H9 (cell line): ENCODE results near the gene KRTAP1-5. TPM values are rescaled to one million over a fixed set of nuclear protein-coding genes. Genes with fewer than 3 reads are reported as not detected.
"Not testable (repeated sequence)": the region's sequence is repeated elsewhere in the genome, so short reads cannot be mapped to it uniquely, and the experiment has no call there.

Source experiments
- DNase-seq: peaks from one replicate; pipeline ENCODE4 v3.0.0-alpha.2; 2017
- H2AFZ ChIP-seq: one replicate; pipeline ENCODE4 v1.6.1; 2013; ENCODE audit warnings: mild to moderate bottlenecking, low read length, control low read depth, moderate library complexity
- H2AK5ac ChIP-seq: 2 replicates; pipeline ENCODE4 v1.6.1; 2013; ENCODE audit warnings: low read length, control low read depth, mixed read lengths; ENCODE audit not compliant: insufficient read length
- H2BK120ac ChIP-seq: one replicate; pipeline ENCODE4 v1.6.1; 2013; ENCODE audit warnings: low read depth, mild to moderate bottlenecking, low read length, control low read depth, inconsistent platforms; ENCODE audit not compliant: poor library complexity, severe bottlenecking
- H2BK12ac ChIP-seq: 2 replicates; pipeline ENCODE4 v1.6.1; 2013; ENCODE audit warnings: low read length, control low read depth, mixed read lengths, low read depth; ENCODE audit not compliant: insufficient read length
- H2BK15ac ChIP-seq: 2 replicates; pipeline ENCODE4 v1.6.1; 2013; ENCODE audit warnings: low read depth, low read length, control low read depth
- H2BK20ac ChIP-seq: one replicate; pipeline ENCODE4 v1.6.1; 2013; ENCODE audit warnings: low read depth, mild to moderate bottlenecking, low read length, control low read depth, inconsistent platforms; ENCODE audit not compliant: poor library complexity, severe bottlenecking
- H2BK5ac ChIP-seq: 2 replicates; pipeline ENCODE4 v1.6.1; 2013; ENCODE audit warnings: low read length, control low read depth, mixed read lengths; ENCODE audit not compliant: insufficient read length
- H3K14ac ChIP-seq: 2 replicates; pipeline ENCODE4 v1.6.1; 2013; ENCODE audit warnings: low read length, control low read depth; ENCODE audit not compliant: insufficient read depth
- H3K18ac ChIP-seq: 2 replicates; pipeline ENCODE4 v1.6.1; 2013; ENCODE audit warnings: low read depth, mild to moderate bottlenecking, mixed read lengths, low read length, control low read depth; ENCODE audit not compliant: insufficient read length
- H3K23ac ChIP-seq: 2 replicates; pipeline ENCODE4 v1.6.1; 2013; ENCODE audit warnings: low read length, control low read depth, mixed read lengths, low read depth; ENCODE audit not compliant: insufficient read length
- H3K23me2 ChIP-seq: 2 replicates; pipeline ENCODE4 v1.6.1; 2013; ENCODE audit warnings: low read depth, mild to moderate bottlenecking, mixed read lengths, low read length, control low read depth; ENCODE audit not compliant: insufficient read length, poor library complexity, severe bottlenecking
- H3K27ac ChIP-seq: 2 replicates; pipeline ENCODE4 v1.5.1; 2013; ENCODE audit warnings: low read length, control low read depth, mixed read lengths, low read depth; ENCODE audit not compliant: insufficient read length
- H3K27me3 ChIP-seq: 2 replicates; pipeline ENCODE4 v1.6.1; 2013; ENCODE audit warnings: low read length, control low read depth, inconsistent platforms; ENCODE audit not compliant: insufficient read depth
- H3K4ac ChIP-seq: 2 replicates; pipeline ENCODE4 v1.6.1; 2013; ENCODE audit warnings: low read depth, mild to moderate bottlenecking, control low read depth, inconsistent platforms, low read length, moderate library complexity
- H3K4me1 ChIP-seq: 2 replicates; pipeline ENCODE4 v1.6.1; 2013; ENCODE audit warnings: low read length, control low read depth, inconsistent platforms; ENCODE audit not compliant: insufficient read depth
- H3K4me2 ChIP-seq: 2 replicates; pipeline ENCODE4 v1.6.1; 2013; ENCODE audit warnings: low read length, control low read depth, mixed read lengths; ENCODE audit not compliant: insufficient read length, insufficient read depth
- H3K56ac ChIP-seq: 2 replicates; pipeline ENCODE4 v1.6.1; 2013; ENCODE audit warnings: low read depth, mild to moderate bottlenecking, mixed read lengths, low read length, control low read depth; ENCODE audit not compliant: insufficient read length
- H3K79me1 ChIP-seq: 2 replicates; pipeline ENCODE4 v1.6.1; 2013; ENCODE audit warnings: low read depth, mild to moderate bottlenecking, moderate library complexity, low read length, control low read depth, inconsistent platforms; ENCODE audit not compliant: insufficient read depth, poor library complexity, severe bottlenecking
- H3K79me2 ChIP-seq: 2 replicates; pipeline ENCODE4 v1.6.1; 2013; ENCODE audit warnings: low read length, control low read depth, inconsistent platforms; ENCODE audit not compliant: insufficient read depth
- H3K9ac ChIP-seq: 2 replicates; pipeline ENCODE4 v1.6.1; 2013; ENCODE audit warnings: low read length, control low read depth, mixed read lengths; ENCODE audit not compliant: insufficient read length; ENCODE audit errors: extremely low read depth
- H3K9me3 ChIP-seq: one replicate; pipeline ENCODE4 v1.6.1; 2013; ENCODE audit warnings: low read depth, low read length, inconsistent platforms; ENCODE audit not compliant: control insufficient read depth
- H3T11ph ChIP-seq: one replicate; pipeline ENCODE4 v1.6.1; 2013; ENCODE audit warnings: mild to moderate bottlenecking, low read length, control low read depth, inconsistent platforms
- H4K20me1 ChIP-seq: one replicate; pipeline ENCODE4 v1.6.1; 2013; ENCODE audit not compliant: control insufficient read depth, insufficient read length, insufficient read depth
- H4K5ac ChIP-seq: 2 replicates; pipeline ENCODE4 v1.6.1; 2013; ENCODE audit warnings: low read depth, mild to moderate bottlenecking, mixed read lengths, low read length, control low read depth; ENCODE audit not compliant: insufficient read length
- H4K8ac ChIP-seq: replicated peaks from 2 replicates; pipeline ENCODE4 v1.6.1; 2013; ENCODE audit warnings: low read length, control low read depth, mixed read lengths, low read depth; ENCODE audit not compliant: insufficient read length
- H4K91ac ChIP-seq: 2 replicates; pipeline ENCODE4 v1.6.1; 2013; ENCODE audit warnings: low read depth, mild to moderate bottlenecking, moderate library complexity, mixed read lengths, low read length, control low read depth; ENCODE audit not compliant: insufficient read length
- H3K27ac Mint-ChIP-seq, 3 experiments: 2 replicates in 2 of 3; 3 replicates in 1 of 3; pipeline ENCODE4 v1.8.0; 2020 to 2021; ENCODE audit warnings: mixed read lengths in 3 of 3, mild to moderate bottlenecking in 1 of 3, moderate library complexity in 1 of 3
- H3K27me3 Mint-ChIP-seq: 2 replicates; pipeline ENCODE4 v1.8.0; 2021; ENCODE audit warnings: low read depth, mild to moderate bottlenecking, moderate library complexity, mixed read lengths
- H3K36me3 Mint-ChIP-seq, 3 experiments: 2 replicates in 2 of 3; 3 replicates in 1 of 3; pipeline ENCODE4 v1.8.0; 2020 to 2021; ENCODE audit warnings: low read depth in 3 of 3, mixed read lengths in 3 of 3; ENCODE audit not compliant: insufficient read depth in 1 of 3
- H3K4me1 Mint-ChIP-seq, 2 experiments: 2 replicates each; pipeline ENCODE4 v1.8.0; 2020; ENCODE audit warnings: mixed read lengths in 2 of 2
- H3K4me3 Mint-ChIP-seq, 2 experiments: 2 replicates in 1 of 2; 3 replicates in 1 of 2; pipeline ENCODE4 v1.8.0; 2020 to 2021; ENCODE audit warnings: mild to moderate bottlenecking in 2 of 2, mixed read lengths in 2 of 2, moderate library complexity in 1 of 2
- H3K9me3 Mint-ChIP-seq, 2 experiments: 2 replicates in 1 of 2; 3 replicates in 1 of 2; pipeline ENCODE4 v1.8.0; 2020; ENCODE audit warnings: mild to moderate bottlenecking in 2 of 2, mixed read lengths in 2 of 2, moderate library complexity in 1 of 2
- WGBS: extraction: QIAGEN DNeasy Blood & Tissue Kit; methylation state at CpG from one replicate; pipeline ENCODE4 v1.1.7; 2013; ENCODE audit warnings: missing lambda C conversion rate, low lambda C conversion rate, mixed read lengths; ENCODE audit not compliant: insufficient read length; ENCODE audit errors: extremely low coverage; 5-methylcytosine and 5-hydroxymethylcytosine counted together
- total RNA-seq: library from RNA; stranded (reverse); gene quantifications from 2 replicates; pipeline ENCODE4 v1.2.1, GENCODE V29; 2021
- TF ChIP-seq, protein P1 (sequence below): fragments of 200-600 bp; sonication (generic); conservative IDR thresholded peaks from 3 replicates; pipeline ENCODE4 v1.8.0; 2021; ENCODE audit warnings: antibody characterized with exemption, mild to moderate bottlenecking

KRTAP1-5 gene
- total RNA-seq, 1 experiment from 2014 or later = not detected

DNA sequence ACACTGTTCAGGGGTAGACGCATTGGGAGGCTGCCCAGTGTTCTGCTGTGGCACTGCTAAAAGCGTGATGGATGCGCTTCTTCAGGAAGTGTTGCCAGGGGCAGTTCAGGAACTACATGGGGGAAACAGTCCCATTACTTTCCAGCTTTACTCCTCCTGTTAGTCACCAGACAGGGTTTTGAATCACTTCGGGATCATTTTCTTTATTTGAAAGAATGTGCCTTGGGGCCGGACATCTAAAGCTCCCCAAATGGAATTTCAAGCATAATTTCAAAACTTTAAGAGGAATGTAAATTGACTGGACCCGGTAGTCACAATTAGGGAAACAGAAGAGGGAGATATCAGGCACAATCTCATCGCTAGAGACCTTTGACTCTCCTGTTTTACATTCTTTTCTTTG is 21.4 kb upstream of the KRTAP1-5 start:
- H2AK5ac ChIP-seq = no peak overlapping the region
- no peaks in the 10 kb centered on the region for H4K20me1 ChIP-seq
- H4K8ac ChIP-seq = no peak overlapping the region
- H3K79me2 ChIP-seq = no peaks in the 10 kb centered on the region
- H2BK15ac ChIP-seq = no peak overlapping the region
- H3K4me1 ChIP-seq = no peaks in the 10 kb centered on the region
- no peak overlapping the region for H2BK20ac ChIP-seq
- H3K4me1 Mint-ChIP-seq = peaks cover 19% of the 10 kb centered on the region in 2 experiments
- H3K9me3 Mint-ChIP-seq = peaks cover 0 to 2% of the 10 kb centered on the region in 2 experiments; a peak in 3 of 5 replicates
- H4K91ac ChIP-seq = no peak overlapping the region
- H2BK12ac ChIP-seq = no peak overlapping the region
- H3K27me3 ChIP-seq = no peaks in the 10 kb centered on the region
- H3K23me2 ChIP-seq = no peaks in the 10 kb centered on the region
- no peak overlapping the region for H2AFZ ChIP-seq
- H3K9ac ChIP-seq = no peak overlapping the region
- H3K27ac Mint-ChIP-seq = no peak overlapping the region
- no peak overlapping the region for H3K18ac ChIP-seq
- H3K36me3 Mint-ChIP-seq = no peaks in the 10 kb centered on the region
- H3K23ac ChIP-seq = no peak overlapping the region
- no peak overlapping the region for H3K27ac ChIP-seq
- no peak overlapping the region for H4K5ac ChIP-seq
- H3K9me3 ChIP-seq = no peaks in the 10 kb centered on the region
- no peaks in the 10 kb centered on the region for H3K79me1 ChIP-seq
- H3K14ac ChIP-seq = no peak overlapping the region
- H3T11ph ChIP-seq = no peak overlapping the region
- no peaks in the 10 kb centered on the region for H3K27me3 Mint-ChIP-seq
- H3K4ac ChIP-seq = no peak overlapping the region
- no peak overlapping the region for H2BK120ac ChIP-seq
- no peak for DNase-seq
- no CpG with 5 or more reads among the region's 7 CpGs for WGBS
- no peak overlapping the region for H3K4me2 ChIP-seq
- H3K56ac ChIP-seq = no peak overlapping the region
- H2BK5ac ChIP-seq = no peak overlapping the region
- no peak overlapping the region for H3K4me3 Mint-ChIP-seq
- TF ChIP-seq, protein P1, sequence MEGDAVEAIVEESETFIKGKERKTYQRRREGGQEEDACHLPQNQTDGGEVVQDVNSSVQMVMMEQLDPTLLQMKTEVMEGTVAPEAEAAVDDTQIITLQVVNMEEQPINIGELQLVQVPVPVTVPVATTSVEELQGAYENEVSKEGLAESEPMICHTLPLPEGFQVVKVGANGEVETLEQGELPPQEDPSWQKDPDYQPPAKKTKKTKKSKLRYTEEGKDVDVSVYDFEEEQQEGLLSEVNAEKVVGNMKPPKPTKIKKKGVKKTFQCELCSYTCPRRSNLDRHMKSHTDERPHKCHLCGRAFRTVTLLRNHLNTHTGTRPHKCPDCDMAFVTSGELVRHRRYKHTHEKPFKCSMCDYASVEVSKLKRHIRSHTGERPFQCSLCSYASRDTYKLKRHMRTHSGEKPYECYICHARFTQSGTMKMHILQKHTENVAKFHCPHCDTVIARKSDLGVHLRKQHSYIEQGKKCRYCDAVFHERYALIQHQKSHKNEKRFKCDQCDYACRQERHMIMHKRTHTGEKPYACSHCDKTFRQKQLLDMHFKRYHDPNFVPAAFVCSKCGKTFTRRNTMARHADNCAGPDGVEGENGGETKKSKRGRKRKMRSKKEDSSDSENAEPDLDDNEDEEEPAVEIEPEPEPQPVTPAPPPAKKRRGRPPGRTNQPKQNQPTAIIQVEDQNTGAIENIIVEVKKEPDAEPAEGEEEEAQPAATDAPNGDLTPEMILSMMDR = no peak

DNA sequence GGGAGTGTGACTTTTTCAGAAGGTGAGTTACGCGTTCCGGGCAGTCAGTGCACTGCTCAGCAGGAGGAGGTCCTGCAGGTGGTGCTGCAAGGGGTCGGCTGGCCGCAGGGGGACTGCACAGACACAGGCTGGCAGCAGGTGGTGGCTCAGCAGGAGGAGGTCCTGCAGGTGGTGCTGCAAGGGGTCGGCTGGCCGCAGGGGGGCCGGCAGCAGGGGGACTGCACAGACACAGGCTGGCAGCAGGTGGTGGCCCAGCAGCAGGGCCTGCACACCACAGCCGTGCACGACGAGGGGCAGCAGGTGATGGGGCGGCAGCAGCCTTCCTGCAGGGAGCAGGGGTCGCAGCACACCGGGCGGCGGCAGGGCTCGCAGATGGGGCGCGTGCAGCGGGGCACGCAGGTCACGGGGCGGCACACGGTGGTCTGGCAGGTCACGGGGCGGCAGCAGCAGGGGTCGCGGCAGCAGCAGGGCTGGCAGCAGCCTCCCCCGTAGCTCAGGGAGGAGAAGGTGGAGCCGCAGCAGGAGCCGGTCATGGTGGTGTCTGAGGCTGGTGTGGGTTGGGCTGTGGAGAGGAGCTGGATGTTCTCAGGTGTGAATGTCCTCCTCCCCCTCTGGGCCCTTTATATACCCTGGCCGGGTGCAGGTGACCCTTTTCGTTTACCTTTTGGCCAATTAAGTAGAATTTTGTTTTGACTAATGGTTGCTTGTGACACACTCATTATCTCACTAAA is 19.9 kb upstream of the KRTAP1-5 start, which contains the start of gene KRTAP2-1:
KRTAP2-1 (minus strand) TSS at position 582 of the 731 bp plus-strand sequence; CDS start at position 533, 49 bp downstream.
- not testable (repeated sequence) for H3K56ac ChIP-seq, DNase-seq, H2AFZ ChIP-seq, H3K4me2 ChIP-seq, H3K18ac ChIP-seq, H3K14ac ChIP-seq, H3K23me2 ChIP-seq, H4K5ac ChIP-seq, H4K20me1 ChIP-seq, H4K91ac ChIP-seq, H3K23ac ChIP-seq, H2AK5ac ChIP-seq, H2BK12ac ChIP-seq, H3K79me2 ChIP-seq, H3K9me3 Mint-ChIP-seq, H3K27ac ChIP-seq, H3K4me3 Mint-ChIP-seq, H2BK120ac ChIP-seq, H2BK15ac ChIP-seq, H3K27me3 Mint-ChIP-seq, H4K8ac ChIP-seq, H3K9ac ChIP-seq, H3K27me3 ChIP-seq, H2BK20ac ChIP-seq, H3K4ac ChIP-seq, H3K4me1 ChIP-seq, H2BK5ac ChIP-seq, H3K36me3 Mint-ChIP-seq, H3K9me3 ChIP-seq, H3K79me1 ChIP-seq
- peak within 1 kb of the TSS; percentile 26 for H3T11ph ChIP-seq
- Mint-ChIP-seq H3K4me1 (peaks cover 19% of the 10 kb centered on the region in 2 experiments), H3K27ac (peak within 1 kb of the TSS; percentile 26 to 48 (median 46); a peak in 4 of 7 replicates)
- no CpG with 5 or more reads among the region's 33 CpGs for WGBS
